ENCODE results near the gene TIAM2.
"Not testable (repeated sequence)": the region's sequence is repeated elsewhere in the genome, so short reads cannot be mapped to it uniquely, and the experiment has no call there.

The TIAM2 gene

DNA sequence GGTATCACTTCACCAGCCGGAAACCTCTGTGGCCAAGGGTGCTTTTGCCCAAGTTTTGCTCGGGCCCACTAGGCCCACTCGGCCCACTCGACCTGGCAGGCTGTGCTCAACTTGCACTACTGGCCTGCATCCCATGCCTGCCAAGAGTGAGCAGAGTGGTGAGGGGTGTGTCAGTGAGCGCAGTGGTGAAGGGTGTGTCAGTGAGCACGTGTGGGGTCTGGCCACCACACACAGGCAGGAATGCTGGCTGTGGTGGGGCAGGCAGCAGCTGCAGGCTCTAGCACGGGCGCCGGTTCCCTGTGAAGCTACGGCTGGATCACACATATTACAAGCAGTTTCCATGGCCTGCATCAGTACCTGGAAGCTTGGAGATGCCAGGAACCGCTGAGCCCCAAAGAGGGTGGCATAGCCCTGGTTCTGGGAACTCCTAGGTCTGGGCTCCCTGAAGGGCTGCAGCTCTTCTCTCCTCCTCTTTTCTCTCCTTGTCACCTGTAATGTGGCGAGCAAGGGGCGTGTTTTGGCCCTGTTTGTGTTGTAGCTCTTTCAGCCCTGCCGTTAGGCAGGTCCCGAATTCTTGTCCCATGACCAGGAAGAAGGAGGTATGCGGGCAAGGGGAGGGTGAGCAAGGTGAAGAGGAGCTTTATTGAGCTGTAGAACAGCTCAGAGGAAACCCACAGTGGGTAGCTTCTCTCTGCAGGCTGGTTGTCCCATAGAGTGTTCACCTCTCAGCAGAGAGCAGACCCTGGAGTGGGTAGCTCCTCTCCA is 217.7 kb downstream of the TIAM2 start:
- no peak for DNase-seq

DNA sequence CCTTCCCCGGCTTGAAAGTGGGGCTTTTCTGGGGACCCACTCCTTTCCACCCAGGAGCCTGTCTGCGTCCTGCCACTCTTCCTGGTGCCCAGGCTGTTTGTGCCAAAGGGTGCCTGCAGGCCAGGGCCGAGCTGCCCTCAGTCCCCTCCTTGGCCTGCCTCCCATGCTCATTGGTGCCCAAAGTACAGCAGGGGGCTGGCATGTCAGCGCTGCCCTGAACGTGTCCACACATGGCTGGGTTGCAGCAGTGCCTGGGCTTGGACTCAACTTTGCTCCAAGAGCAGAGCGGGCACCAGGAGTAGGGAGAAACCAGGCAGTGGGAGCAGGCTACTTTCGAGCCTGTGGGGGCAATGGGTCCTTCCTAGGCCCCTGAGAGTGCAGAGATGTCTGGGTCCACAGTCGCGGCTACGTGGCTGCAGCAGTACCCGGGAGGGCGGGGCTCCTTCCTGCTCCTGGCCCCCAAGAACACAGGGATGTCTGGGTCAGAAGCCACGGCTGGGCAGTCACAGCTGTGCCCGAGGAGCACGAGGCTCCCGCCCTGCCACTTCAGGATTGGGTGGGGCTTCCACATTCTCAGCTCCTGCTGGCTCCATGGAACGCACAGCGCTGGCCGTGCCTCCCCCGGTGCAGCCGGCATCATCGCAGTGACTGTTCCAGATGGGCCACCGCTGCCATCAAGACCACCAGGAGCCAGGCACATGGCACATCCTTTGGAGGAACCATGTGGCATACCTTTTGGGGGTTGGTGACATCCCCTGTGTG is 218.7 kb downstream of the TIAM2 start:
- DNase-seq, result no peak

- DNase-seq, result no peak
Measured at GRCh38 chr6:155215906-155216305, 220.8 kb downstream of the TIAM2 start.

- DNase-seq, result no peak
Measured at GRCh38 chr6:155216312-155217046, 221.4 kb downstream of the TIAM2 start.

GRCh38 chr6:155218711-155219110 is 223.6 kb downstream of the TIAM2 start:
- DNase-seq, result not testable (repeated sequence)

DNA sequence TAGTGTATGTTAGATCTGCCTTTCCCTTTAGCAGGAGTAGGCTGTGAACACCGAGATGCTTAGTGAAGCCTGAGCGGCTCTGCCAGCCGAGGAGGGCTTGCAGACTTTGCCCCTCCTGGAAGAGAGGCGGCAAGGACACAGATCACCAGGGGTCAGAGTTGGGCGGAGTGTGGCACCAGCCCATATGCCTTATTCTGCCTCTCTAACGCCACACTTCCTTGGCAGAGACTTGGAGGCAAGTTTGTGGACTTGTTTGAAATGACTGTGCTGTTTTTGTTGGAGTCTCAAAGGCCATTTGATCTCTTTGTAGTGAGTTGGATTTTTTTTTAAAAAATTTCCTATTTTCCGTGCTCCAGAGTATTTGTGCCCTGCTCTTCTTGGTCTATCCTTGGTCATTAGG is 224.2 kb downstream of the TIAM2 start:
- DNase-seq, result no peak

DNA sequence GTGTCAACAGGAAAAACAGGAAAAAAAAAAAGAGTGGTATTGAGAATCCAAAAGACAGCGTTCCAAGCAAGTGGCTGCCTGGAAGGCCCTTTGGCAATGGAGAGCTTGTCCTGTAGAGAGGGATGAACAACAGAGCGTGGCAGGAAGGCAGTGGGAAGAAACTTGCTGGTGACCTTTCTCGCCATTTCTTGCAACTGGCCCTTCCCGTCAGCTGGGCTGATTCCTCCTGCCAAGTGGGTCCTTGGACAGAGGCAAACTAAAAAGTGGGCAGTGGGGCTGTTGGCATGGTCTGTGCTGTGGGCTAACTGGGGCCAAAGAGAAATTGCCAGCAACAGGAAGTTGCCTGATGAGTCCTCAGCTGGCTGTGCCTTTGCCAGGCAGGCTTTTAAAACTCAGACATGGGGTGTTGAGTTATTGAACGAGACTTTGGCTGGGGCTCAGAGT is 224.8 kb downstream of the TIAM2 start:
- DNase-seq, result no peak

DNA sequence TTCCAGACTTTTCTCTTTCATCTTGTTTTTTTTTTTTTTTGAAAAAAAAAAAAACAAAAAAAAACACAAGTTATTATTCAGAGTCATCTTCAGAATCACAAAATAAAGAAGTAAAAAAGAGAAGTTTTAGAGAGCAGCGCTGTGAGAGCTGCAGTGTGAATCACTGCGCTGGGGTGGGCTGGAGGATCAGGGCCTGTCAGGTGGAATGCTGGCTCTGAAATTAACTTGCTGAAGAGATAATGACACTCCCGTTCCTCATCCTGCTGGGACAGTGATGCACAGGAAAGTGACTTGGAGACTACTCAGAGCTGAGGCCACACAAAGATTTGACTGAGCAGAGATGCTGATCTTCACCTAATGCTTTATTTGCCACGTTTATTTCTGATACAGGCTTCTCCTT is 226.0 kb downstream of the TIAM2 start:
- no peak for DNase-seq

GRCh38 chr6:155222506-155222905 is 227.4 kb downstream of the TIAM2 start:
- no peak for DNase-seq

DNA sequence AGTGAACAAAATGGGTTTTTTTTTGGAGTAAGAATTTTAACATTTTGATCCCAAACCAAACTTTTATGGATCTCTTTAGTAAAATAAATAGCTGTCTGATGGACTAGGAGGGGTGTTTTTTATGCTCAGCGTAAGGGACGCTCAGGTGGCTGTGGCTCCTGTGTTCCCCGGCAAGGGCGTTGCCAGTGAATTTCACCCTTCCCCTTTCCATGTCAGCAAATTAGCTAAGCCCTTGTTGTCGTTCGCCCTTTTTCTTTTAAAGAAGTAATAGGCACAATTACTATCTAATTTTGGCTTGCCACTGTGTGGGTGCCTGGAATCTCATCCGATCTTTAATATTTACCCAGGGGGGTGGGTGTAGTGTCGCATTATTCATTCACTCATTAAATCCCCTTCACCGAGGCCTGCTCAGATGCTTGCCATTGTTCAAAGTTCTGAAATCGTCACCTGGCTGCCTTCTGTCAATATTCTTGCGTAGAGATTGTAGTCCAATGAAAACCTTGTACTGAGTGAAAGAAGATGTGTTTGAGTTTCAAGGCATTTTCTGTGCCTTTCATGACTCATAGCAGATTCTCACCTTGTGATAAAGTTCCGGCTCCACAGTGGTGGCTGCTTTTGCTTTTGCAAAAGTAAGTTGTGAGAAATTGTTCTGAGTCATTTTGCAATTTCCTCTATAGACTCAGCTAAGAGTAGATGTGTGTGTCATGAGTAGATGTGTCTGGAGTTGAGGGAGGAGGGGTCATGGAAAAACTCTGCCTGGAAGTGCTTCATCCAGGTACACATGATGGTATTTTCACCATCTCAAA is 228.7 kb downstream of the TIAM2 start:
- no peak for DNase-seq

DNA sequence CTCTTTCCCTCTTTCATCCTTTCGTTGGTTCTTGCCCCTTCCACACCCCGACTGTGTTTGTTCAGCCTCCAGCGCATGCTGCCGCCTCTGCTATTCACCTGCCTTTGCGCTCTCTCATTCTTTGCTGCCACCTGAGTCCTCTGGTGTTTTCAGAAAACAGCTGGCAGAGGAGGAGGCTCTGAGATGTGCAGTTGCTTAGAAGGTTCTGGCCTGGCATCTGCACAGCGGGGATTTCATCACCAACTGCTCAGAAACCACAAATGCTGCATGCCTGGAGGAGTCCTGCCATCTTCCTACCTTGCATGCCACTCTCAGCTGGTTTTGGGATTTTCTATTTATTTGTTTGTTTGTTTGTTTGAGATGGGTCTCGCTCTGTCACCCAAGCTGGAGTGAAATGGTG is 229.5 kb downstream of the TIAM2 start:
- DNase-seq, result no peak

GRCh38 chr6:155227046-155227445 is 231.9 kb downstream of the TIAM2 start:
- no peak for DNase-seq

GRCh38 chr6:155228546-155229166 is 233.5 kb downstream of the TIAM2 start:
- no peak for DNase-seq

- not testable (repeated sequence) for DNase-seq
Measured at GRCh38 chr6:155230975-155231374, 235.9 kb downstream of the TIAM2 start.

DNA sequence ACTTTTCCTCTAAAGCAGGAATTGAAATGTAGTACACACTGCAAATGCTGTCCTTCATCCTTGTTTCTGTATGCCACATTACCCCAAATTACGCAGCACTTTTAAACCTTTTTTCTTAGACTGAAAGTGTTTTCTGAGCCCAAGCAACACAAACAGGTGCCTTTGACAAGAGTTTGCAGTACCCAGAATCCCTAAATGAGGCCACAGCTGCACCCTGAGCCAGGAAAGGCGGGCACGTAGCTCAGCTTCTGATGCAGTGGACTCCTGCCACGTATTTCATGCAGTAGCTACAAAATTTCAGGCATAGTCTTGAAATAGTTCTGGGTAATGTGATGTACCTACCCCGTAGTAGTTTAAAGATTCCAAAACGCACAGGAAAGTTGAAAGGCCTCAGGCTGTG is 237.7 kb downstream of the TIAM2 start:
- no peak for DNase-seq

- no peak for DNase-seq
Measured at GRCh38 chr6:155234167-155234566, 239.1 kb downstream of the TIAM2 start.

- DNase-seq, result no peak
Measured at GRCh38 chr6:155234687-155235086, 239.6 kb downstream of the TIAM2 start.

DNA sequence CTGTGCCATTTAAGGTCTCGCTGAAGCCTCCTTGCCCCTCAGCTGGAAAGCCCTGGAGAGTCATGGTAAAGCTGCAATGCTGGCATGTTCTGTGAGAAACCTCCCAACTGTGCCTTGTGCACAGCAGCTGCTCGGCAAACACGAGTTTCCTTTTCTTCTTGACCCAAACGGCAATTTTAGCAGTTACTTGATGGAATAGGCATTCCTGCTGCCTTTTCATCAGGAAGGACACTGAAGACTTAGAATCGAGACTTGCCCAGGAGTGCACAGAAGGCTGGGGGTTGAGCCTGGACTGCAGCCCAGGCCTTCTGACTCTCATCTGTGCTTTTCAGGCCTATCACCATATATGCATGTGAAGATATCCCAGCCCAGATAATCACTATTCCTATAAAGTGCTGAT is 240.0 kb downstream of the TIAM2 start:
- DNase-seq, result no peak

DNA sequence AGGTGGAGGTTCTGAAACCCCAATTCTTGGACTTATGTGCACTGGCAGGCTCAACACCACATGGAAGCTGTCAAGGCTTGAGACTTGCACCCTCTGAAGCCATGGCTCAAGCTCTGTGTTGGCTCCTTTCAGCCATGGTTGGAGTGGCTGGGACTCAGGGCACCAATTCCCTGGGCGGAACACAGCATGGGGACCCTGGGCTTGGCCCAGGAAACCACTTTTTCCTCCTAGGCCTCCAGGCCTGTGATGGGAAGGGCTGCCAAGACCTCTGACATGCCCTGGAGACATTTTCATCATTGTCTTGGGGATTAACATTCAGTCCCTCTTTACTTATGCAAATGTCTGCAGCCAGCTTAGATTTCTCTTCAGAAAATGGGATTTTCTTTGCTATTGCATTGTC is 242.5 kb downstream of the TIAM2 start:
- no peak for DNase-seq

DNA sequence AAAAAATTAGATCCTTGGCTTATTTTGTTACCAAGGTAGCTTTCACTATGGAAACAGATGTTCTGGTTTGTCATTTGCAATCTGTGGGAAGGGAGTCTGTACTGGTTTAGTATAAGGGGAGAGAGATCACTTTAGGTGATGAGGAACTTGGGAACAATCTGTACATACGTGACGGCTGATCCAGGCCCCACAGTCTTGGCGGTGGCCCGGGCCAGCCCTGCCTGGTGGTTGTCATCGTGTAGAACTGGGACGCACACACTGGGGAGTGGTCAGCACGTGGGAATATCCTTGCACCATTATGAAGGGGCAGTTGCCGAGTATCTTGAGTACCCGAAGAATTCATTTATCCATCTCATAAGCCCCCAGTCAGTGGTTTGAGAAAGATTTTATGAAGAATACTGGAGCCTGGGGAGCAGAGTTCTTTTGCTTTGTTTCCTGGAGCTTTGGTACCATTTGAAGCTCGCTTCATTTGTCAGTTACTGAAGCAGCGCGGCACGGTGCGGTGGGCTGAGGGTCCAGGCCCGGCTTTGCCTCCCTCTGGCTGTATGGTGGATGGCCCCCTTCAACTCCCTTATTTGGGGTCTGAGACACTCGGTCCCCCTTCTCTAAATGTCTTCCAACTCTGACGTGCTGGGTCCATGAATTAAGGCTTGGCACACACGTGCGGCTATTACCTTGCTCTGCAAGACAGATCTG is 245.9 kb downstream of the TIAM2 start:
- no peak for DNase-seq

DNA sequence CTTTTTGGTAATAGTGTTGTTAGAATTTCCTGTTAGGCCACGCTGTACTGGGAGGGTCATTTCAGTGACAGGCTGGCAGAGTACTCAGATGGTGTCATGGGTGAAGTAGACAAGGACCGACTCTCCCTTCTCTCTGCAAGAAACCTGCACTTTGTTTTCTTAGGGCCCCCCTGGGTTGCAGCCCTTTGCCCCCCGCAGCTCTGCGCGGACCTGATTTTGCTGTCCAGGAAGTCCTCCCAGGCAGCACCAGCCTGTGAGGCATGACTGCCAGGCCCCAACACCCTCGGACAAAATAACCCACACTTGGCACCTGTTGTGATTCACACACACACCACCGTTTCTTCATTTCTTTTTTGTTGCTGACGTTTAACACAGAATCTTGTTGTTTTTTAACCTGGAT is 246.9 kb downstream of the TIAM2 start:
- no peak for DNase-seq

GRCh38 chr6:155244434-155244833 is 249.3 kb downstream of the TIAM2 start:
- DNase-seq, result no peak

Measured in NCI-H1105 treated with DMSO at 0.1 percent for 48 hours (cell line).